Stimulated activated CD8-positive, alpha-beta memory T cell treated with anti-CD3 and anti-CD28 coated beads, Interleukin-4, amount 100 ng/mL, for 4 hours (primary cell): ENCODE data around the gene LTBP2.
"Not testable (repeated sequence)": the region's sequence is repeated elsewhere in the genome, so short reads cannot be mapped to it uniquely, and the experiment has no call there.

Experiments
- DNase-seq, 2 donors: peaks; one replicate each; pipeline ENCODE4 v3.0.0-alpha.2; 2020; ENCODE audit warnings: low read depth in 2 of 2, low spot score in 1 of 2

Gene LTBP2

GRCh38 chr14:74457565-74457895, 154.5 kb downstream of the LTBP2 start:
- no peak for DNase-seq

- no peak for DNase-seq
These were observed 155.1 kb downstream of the LTBP2 start for GRCh38 chr14:74456684-74457564.

- not testable (repeated sequence) for DNase-seq
These were observed 157.6 kb downstream of the LTBP2 start for GRCh38 chr14:74454397-74454796.
